Astrocyte (in vitro differentiated cells and primary cell): ENCODE data around the gene WASHC2A. TPM values are rescaled to one million over a fixed set of nuclear protein-coding genes. Genes with fewer than 3 reads are reported as not detected.
"Not testable (repeated sequence)": the region's sequence is repeated elsewhere in the genome, so short reads cannot be mapped to it uniquely, and the experiment has no call there.

Experiments
- DNase-seq: peaks from one replicate; pipeline ENCODE4 v3.0.0-alpha.2; 2010; ENCODE audit warnings: low read depth
- FAIRE-seq: peaks from 2 replicates; lab custom pipeline; 2011; peaks lifted over from hg19 to GRCh38; lab: Jason Lieb, UNC
- H2AFZ ChIP-seq: 2 replicates; pipeline ENCODE4 v1.6.0; 2012; ENCODE audit warnings: low read depth, low read length, inconsistent platforms
- H3K27ac ChIP-seq: 2 replicates; pipeline ENCODE4 v1.5.1; 2011; ENCODE audit warnings: low read depth, low read length, inconsistent platforms
- H3K27me3 ChIP-seq: 2 replicates; pipeline ENCODE4 v1.6.0; 2011; ENCODE audit warnings: low read length, inconsistent platforms; ENCODE audit not compliant: insufficient read depth
- H3K36me3 ChIP-seq: 2 replicates; pipeline ENCODE4 v1.5.1; 2011; ENCODE audit warnings: low read length, inconsistent platforms; ENCODE audit not compliant: insufficient read depth
- H3K4me1 ChIP-seq: 2 replicates; pipeline ENCODE4 v1.5.1; 2011; ENCODE audit warnings: low read length, inconsistent platforms; ENCODE audit not compliant: insufficient read depth
- H3K4me2 ChIP-seq: 2 replicates; pipeline ENCODE4 v1.6.0; 2012; ENCODE audit warnings: low read length, inconsistent platforms
- H3K4me3 ChIP-seq: 2 replicates; pipeline ENCODE4 v1.5.1; 2011; ENCODE audit warnings: low read depth, mild to moderate bottlenecking, low read length, inconsistent platforms; ENCODE audit not compliant: insufficient read depth
- H3K79me2 ChIP-seq: 2 replicates; pipeline ENCODE4 v1.6.0; 2012; ENCODE audit warnings: mild to moderate bottlenecking, low read length, inconsistent platforms; ENCODE audit not compliant: insufficient read depth
- H3K9ac ChIP-seq: 2 replicates; pipeline ENCODE4 v1.6.0; 2012; ENCODE audit warnings: mild to moderate bottlenecking, low read length, inconsistent platforms
- H3K9me3 ChIP-seq: 2 replicates; pipeline ENCODE4 v1.5.1; 2012; ENCODE audit warnings: low read depth, mild to moderate bottlenecking, low read length, inconsistent platforms; ENCODE audit not compliant: insufficient read depth
- H4K20me1 ChIP-seq: 2 replicates; pipeline ENCODE4 v1.6.0; 2012; ENCODE audit warnings: low read length, inconsistent platforms; ENCODE audit not compliant: insufficient read depth
- H3K27ac Mint-ChIP-seq: one replicate; pipeline ENCODE4 v1.8.0; 2021; ENCODE audit warnings: mild to moderate bottlenecking, mixed read lengths; ENCODE audit not compliant: unreplicated experiment
- H3K27me3 Mint-ChIP-seq: one replicate; pipeline ENCODE4 v1.8.0; 2021; ENCODE audit warnings: low read depth, mixed read lengths; ENCODE audit not compliant: unreplicated experiment
- H3K36me3 Mint-ChIP-seq: one replicate; pipeline ENCODE4 v1.8.0; 2021; ENCODE audit warnings: low read depth, mixed read lengths; ENCODE audit not compliant: unreplicated experiment
- H3K4me1 Mint-ChIP-seq: one replicate; pipeline ENCODE4 v1.8.0; 2021; ENCODE audit warnings: low read depth, mixed read lengths; ENCODE audit not compliant: unreplicated experiment
- H3K4me3 Mint-ChIP-seq: one replicate; pipeline ENCODE4 v1.8.0; 2021; ENCODE audit warnings: mild to moderate bottlenecking, moderate library complexity, mixed read lengths; ENCODE audit not compliant: unreplicated experiment
- H3K9me3 Mint-ChIP-seq: one replicate; pipeline ENCODE4 v1.8.0; 2021; ENCODE audit warnings: mild to moderate bottlenecking, mixed read lengths; ENCODE audit not compliant: unreplicated experiment
- EZH2 ChIP-seq: IDR thresholded peaks from 2 replicates; pipeline ENCODE4 v1.6.1; 2012; ENCODE audit warnings: mild to moderate bottlenecking, low read length, inconsistent platforms; ENCODE audit not compliant: insufficient read depth
- total RNA-seq: library from RNA; stranded (reverse); gene quantifications from 2 replicates; pipeline ENCODE4 v1.2.1, GENCODE V29; 2021
- TF ChIP-seq, protein P1 (sequence below): IDR thresholded peaks from 2 replicates; pipeline ENCODE4 v1.5.1; 2011; ENCODE audit warnings: low read depth, mild to moderate bottlenecking, inconsistent platforms, low read length, moderate library complexity; ENCODE audit not compliant: insufficient read depth

The WASHC2A gene
- total RNA-seq, 1 donor from 2014 or later = 40.7 TPM

DNA sequence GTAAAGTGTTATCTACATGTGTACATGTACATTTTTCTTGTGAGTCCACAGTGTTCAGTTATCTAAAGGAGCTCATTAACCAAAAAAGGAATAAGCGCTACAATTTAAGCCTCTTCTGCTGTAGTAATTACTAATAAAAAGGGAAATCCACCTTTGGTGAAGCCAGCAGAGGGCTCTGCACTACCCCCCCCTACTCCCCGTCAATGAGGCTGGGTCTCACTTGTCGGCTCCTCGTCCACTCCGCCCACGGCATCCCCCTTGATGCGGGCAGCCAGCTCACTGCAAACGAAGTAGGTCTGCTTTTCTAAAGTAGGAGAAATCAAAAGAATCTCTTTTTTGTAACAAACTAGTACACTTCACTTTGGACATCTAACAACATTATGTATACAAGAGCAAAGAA is 4.7 kb upstream of the WASHC2A start:
- no peaks in the 10 kb centered on the region for H3K79me2 ChIP-seq
- H3K4me1 ChIP-seq = peaks cover 6% of the 10 kb centered on the region
- FAIRE-seq (no peak), DNase-seq (peak; percentile 6)
- TF ChIP-seq, protein P1, sequence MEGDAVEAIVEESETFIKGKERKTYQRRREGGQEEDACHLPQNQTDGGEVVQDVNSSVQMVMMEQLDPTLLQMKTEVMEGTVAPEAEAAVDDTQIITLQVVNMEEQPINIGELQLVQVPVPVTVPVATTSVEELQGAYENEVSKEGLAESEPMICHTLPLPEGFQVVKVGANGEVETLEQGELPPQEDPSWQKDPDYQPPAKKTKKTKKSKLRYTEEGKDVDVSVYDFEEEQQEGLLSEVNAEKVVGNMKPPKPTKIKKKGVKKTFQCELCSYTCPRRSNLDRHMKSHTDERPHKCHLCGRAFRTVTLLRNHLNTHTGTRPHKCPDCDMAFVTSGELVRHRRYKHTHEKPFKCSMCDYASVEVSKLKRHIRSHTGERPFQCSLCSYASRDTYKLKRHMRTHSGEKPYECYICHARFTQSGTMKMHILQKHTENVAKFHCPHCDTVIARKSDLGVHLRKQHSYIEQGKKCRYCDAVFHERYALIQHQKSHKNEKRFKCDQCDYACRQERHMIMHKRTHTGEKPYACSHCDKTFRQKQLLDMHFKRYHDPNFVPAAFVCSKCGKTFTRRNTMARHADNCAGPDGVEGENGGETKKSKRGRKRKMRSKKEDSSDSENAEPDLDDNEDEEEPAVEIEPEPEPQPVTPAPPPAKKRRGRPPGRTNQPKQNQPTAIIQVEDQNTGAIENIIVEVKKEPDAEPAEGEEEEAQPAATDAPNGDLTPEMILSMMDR = no peak
- no peak for TF ChIP-seq EZH2
- no peaks in the 10 kb centered on the region for H3K9me3 ChIP-seq
- no peak overlapping the region for H3K4me2 ChIP-seq
- Mint-ChIP-seq H3K27me3 (peaks cover 31% of the 10 kb centered on the region), H3K4me1 (peaks cover 3% of the 10 kb centered on the region), H3K9me3 (no peaks in the 10 kb centered on the region), H3K4me3 (no peak overlapping the region), H3K36me3 (no peaks in the 10 kb centered on the region), H3K27ac (no peak overlapping the region)
- H3K4me3 ChIP-seq = no peak overlapping the region
- H3K36me3 ChIP-seq = no peaks in the 10 kb centered on the region
- H3K9ac ChIP-seq = no peak overlapping the region
- no peaks in the 10 kb centered on the region for H4K20me1 ChIP-seq
- H3K27me3 ChIP-seq = peaks cover 1% of the 10 kb centered on the region
- H2AFZ ChIP-seq = no peak overlapping the region
- no peak overlapping the region for H3K27ac ChIP-seq

DNA sequence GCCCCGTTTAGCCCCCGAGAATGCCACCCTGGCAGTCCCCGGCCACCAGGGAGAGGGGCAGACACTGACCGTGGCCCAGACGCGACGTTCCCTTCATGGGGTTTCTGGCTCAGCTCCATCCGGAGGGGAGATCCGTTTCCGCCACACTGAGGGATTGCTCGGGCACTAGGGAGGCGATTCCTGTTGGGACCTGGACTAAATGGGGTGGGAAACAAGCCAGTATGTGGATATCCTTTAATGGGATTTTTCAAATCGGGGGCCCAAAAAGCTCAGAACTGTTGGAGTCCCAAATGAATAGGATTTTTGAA is 552 bp downstream of the WASHC2A start:
- peak overlapping the region; percentile 80 for H3K4me2 ChIP-seq
- not testable (repeated sequence) for H3K9me3 Mint-ChIP-seq, H3K27ac Mint-ChIP-seq

DNA sequence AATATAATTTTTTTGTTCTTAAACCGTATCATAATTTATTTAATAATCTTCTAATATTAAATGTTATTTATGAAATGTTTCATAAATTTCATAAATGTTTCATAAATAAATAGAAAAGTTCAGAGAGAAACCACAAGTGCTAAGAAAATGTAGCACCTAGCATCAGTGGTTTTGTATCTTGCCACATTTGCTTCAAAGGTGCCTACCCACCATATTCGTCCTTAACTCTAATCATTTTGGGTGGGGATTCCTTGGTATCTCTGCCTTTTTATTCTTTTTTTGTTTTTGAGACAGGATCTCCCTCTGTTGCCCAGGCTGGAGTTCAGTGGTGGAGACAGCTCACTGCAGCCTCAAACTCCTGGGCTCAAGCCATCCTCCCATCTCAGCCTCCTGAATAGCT is 7.4 kb downstream of the WASHC2A start:
- DNase-seq, FAIRE-seq, H3K36me3 Mint-ChIP-seq: not testable (repeated sequence)

More for the DNA sequence above, 552 bp downstream of the WASHC2A start:
- not testable (repeated sequence) for H3K4me1 ChIP-seq, H3K9me3 ChIP-seq, DNase-seq, H3K4me1 Mint-ChIP-seq, FAIRE-seq, H4K20me1 ChIP-seq, H3K27me3 ChIP-seq, H3K36me3 Mint-ChIP-seq, H2AFZ ChIP-seq, H3K36me3 ChIP-seq, H3K27ac ChIP-seq, H3K79me2 ChIP-seq, H3K27me3 Mint-ChIP-seq
- Histone ChIP-seq H3K9ac (peak overlapping the region; percentile 80), H3K4me3 (peak overlapping the region; percentile 50)
- peak overlapping the region; percentile 81 for H3K4me3 Mint-ChIP-seq

DNA sequence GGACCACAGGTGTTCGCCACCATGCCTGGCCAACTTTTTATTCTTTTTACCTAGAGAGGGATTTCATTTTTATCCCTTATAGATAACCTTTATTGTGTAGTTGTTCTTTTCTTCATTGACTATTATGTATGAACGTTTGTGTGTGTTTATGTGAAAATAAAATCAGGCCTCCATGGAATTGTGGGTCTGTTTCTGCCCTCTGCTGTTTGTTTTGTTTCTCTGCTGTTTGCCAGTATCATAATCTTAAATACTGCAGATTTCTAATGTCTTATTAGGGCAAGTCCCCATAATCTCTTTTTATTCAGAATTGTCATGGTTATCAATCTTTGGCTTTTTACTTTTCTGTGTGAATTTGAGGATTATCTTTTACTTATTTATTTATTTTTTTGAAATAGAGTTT is 7.8 kb downstream of the WASHC2A start:
- not testable (repeated sequence) for H3K36me3 Mint-ChIP-seq, H3K27ac Mint-ChIP-seq, FAIRE-seq, H3K4me3 Mint-ChIP-seq, DNase-seq, H3K27ac ChIP-seq, H3K27me3 ChIP-seq, H3K4me1 Mint-ChIP-seq, H4K20me1 ChIP-seq, H3K79me2 ChIP-seq, H3K4me3 ChIP-seq, H2AFZ ChIP-seq, H3K9me3 Mint-ChIP-seq, H3K4me1 ChIP-seq, H3K9me3 ChIP-seq, H3K9ac ChIP-seq, H3K36me3 ChIP-seq, H3K4me2 ChIP-seq, H3K27me3 Mint-ChIP-seq

More for the DNA sequence above, 7.4 kb downstream of the WASHC2A start:
- H3K27me3 ChIP-seq, H3K9ac ChIP-seq, H3K4me3 Mint-ChIP-seq, H3K4me2 ChIP-seq, H3K79me2 ChIP-seq, H3K4me3 ChIP-seq, H3K4me1 ChIP-seq, H3K9me3 Mint-ChIP-seq, H3K4me1 Mint-ChIP-seq, H3K9me3 ChIP-seq, H3K27ac Mint-ChIP-seq, H3K27me3 Mint-ChIP-seq, H3K27ac ChIP-seq, H4K20me1 ChIP-seq, H3K36me3 ChIP-seq, H2AFZ ChIP-seq: not testable (repeated sequence)

DNA sequence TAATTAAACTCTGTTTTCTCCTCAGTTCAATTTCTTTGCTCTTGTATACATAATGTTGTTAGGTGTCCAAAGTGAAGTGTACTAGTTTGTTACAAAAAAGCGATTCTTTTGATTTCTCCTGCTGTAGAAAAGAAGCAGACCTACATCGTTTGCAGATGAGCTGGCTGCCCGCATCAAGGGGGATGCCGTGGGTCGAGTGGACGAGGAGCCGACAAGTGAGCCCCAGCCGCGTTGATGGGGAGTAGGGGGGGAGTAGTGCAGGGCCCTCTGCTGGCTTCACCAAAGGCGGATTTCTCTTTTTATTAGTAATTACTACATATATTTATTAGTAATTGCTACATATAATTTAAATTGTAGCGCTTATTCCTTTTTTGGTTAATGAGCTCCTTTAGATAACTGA is 23.6 kb downstream of the WASHC2A start:
- FAIRE-seq, H3K9me3 ChIP-seq, H3K9ac ChIP-seq, H3K36me3 Mint-ChIP-seq, H3K4me3 ChIP-seq, H3K27ac ChIP-seq, H3K27me3 ChIP-seq, DNase-seq, H3K9me3 Mint-ChIP-seq, H3K79me2 ChIP-seq, H4K20me1 ChIP-seq, H3K36me3 ChIP-seq, H3K27me3 Mint-ChIP-seq, H3K27ac Mint-ChIP-seq, H3K4me1 Mint-ChIP-seq, H3K4me2 ChIP-seq, H3K4me3 Mint-ChIP-seq, H2AFZ ChIP-seq, H3K4me1 ChIP-seq: not testable (repeated sequence)
